Measurements from ENCODE around the gene GFER. TPM values are rescaled to one million over a fixed set of nuclear protein-coding genes. Genes with fewer than 3 reads are reported as not detected.
"Not testable (repeated sequence)": the region's sequence is repeated elsewhere in the genome, so short reads cannot be mapped to it uniquely, and the experiment has no call there.

The GFER gene
- total RNA-seq, 3 donors from 2014 or later = 15.7 to 18.1 (median 17.9) TPM

GRCh38 chr16:1958715-1959268, 25.2 kb upstream of the GFER start:
- no peak for TF ChIP-seq POLR2AphosphoS5 (IDR thresholded peaks at IDR 0.05)
- no peak for TF ChIP-seq CTCF (IDR thresholded peaks at IDR 0.05)
- no peak for TF ChIP-seq POLR2A (IDR thresholded peaks at IDR 0.05)
- DNase-seq (ENCODE audit: low spot score in 2 of 2) = no peak
- Histone ChIP-seq H3K4me1 (peaks cover 2 to 10% of the 10 kb centered on the region in 2 donors), H3K9me3 (no peaks in the 10 kb centered on the region), H3K27me3 (no peaks in the 10 kb centered on the region), H3K27ac (peak overlapping the region; percentile 75 to 82), H3K4me3 (peak overlapping the region; percentile 68 to 85 (median 79)), H3K36me3 (no peaks in the 10 kb centered on the region)
- intact Hi-C loops (cut with DNase I; ENCODE audit: low total_unique reads) = loop anchor here (5.0 to 10.0 kb wide), 2 partner anchors 176 to 956 kb away; partner anchors contain the start of gene PKD1

DNA sequence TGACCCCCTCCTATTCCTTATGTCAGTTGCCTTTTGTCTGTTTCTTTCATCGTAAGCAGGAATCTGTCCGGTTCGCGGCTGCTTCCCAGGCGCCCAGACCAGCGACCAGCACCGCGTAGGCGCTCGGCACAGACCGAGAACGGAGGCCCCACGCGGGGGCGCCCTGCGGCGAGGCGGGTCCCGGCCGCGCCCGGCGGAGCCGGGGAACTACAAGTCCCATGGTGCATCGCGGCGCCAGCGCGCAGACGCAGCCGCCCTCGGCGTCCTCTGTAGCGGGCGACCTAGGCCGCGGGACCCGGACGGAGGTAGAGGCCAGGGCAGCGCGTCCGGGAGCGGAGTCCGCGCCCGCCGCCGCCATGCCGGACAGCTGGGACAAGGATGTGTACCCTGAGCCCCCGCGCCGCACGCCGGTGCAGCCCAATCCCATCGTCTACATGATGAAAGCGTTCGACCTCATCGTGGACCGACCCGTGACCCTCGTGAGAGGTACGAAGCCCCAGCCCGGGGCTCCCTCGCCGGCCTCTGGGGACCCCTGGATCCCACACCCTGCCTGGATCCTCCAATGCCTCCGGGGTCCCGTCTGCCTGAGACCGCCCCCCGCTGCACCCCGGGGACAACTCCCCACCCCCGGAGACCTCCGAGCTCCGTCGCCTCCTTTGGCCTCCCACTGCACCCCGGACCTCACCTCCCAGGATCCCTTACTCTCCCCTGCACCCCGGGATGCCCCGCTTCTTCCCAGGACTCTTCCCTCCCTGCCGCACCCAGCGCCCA, 24.5 kb upstream of the GFER start, which contains the start of gene NDUFB10:
NDUFB10 (plus strand) TSS at position 270 of the 771 bp plus-strand sequence; CDS start at position 357, 87 bp downstream.
- H3K9me3 ChIP-seq = no peaks in the 10 kb centered on the region
- H3K36me3 ChIP-seq = no peaks in the 10 kb centered on the region
- peak within 1 kb of the TSS; percentile 75 to 82 for H3K27ac ChIP-seq
- peak within 1 kb of the TSS; percentile 68 to 85 (median 79) for H3K4me3 ChIP-seq
- peaks cover 2 to 10% of the 10 kb centered on the region in 2 donors for H3K4me1 ChIP-seq
- peak; percentile 75 to 90 for DNase-seq (ENCODE audit: low spot score in 2 of 2)
- intact Hi-C loops (cut with DNase I; ENCODE audit: low total_unique reads) = loop anchor here (5.0 to 10.0 kb wide), 2 partner anchors 175 to 957 kb away; partner anchors contain the start of gene PKD1
- peak; percentile 55 to 75 (median 71) for TF ChIP-seq POLR2AphosphoS5 (IDR thresholded peaks at IDR 0.05)
- peak in 2 of 3 donors; percentile 27 to 40 for TF ChIP-seq CTCF (IDR thresholded peaks at IDR 0.05)
- TF ChIP-seq POLR2A (IDR thresholded peaks at IDR 0.05) = no peak
- H3K27me3 ChIP-seq = no peaks in the 10 kb centered on the region

DNA sequence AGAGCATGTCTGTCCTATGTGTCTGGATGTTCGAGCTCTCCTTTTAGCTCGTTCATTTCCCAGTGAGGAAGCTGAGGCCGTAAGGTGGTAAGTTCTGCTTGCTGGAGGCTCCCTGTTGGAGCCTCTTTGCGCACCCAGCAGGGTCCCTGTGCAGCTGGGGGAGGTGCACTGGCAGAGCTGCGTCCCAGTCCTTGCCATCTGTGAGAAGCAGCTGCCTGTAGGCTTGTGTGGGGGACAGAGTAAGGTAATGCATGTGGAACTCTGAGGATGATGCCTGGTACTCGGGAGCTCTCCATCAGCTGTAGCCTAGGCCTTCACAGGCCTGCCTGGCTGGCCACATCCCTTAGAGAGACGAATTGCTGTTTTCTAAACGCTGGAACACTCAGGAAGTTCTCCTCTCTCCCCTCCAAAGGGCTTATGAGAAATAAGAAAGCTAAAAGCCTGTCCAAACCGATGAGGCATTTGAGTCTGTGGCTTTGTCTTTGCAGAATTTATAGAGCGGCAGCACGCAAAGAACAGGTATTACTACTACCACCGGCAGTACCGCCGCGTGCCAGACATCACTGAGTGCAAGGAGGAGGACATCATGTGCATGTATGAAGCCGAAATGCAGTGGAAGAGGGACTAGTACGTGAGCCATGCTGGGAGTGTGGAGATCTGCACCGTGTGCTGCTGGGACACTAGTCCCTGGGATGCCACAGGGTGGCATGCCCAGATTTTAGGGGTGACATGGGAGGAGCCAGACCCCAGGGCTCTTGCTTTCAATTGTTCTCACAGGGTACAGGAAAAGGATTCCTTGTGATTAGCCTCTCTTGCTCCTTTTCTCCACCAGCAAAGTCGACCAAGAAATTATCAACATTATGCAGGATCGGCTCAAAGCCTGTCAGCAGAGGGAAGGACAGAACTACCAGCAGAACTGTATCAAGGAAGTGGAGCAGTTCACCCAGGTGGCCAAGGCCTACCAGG, 23.0 kb upstream of the GFER start:
- no peak for DNase-seq (ENCODE audit: low spot score in 2 of 2)
- Histone ChIP-seq H3K4me3 (peak overlapping the region in 2 of 3 donors; percentile 79 to 85), H3K9me3 (no peaks in the 10 kb centered on the region), H3K27ac (no peak overlapping the region), H3K27me3 (no peaks in the 10 kb centered on the region), H3K36me3 (no peaks in the 10 kb centered on the region), H3K4me1 (peaks cover 5 to 15% of the 10 kb centered on the region in 2 donors)
- TF ChIP-seq POLR2AphosphoS5 (IDR thresholded peaks at IDR 0.05) (peak in 1 of 3 donors; percentile 21), POLR2A (IDR thresholded peaks at IDR 0.05) (no peak), CTCF (IDR thresholded peaks at IDR 0.05) (no peak)
- intact Hi-C loops (cut with DNase I; ENCODE audit: low total_unique reads) = no loop called here

GRCh38 chr16:1961651-1962067, 22.3 kb upstream of the GFER start:
- TF ChIP-seq POLR2AphosphoS5 (IDR thresholded peaks at IDR 0.05) (no peak), POLR2A (IDR thresholded peaks at IDR 0.05) (no peak), CTCF (IDR thresholded peaks at IDR 0.05) (no peak)
- no peaks in the 10 kb centered on the region for H3K9me3 ChIP-seq
- no peak for DNase-seq (ENCODE audit: low spot score in 2 of 2)
- intact Hi-C loops (cut with DNase I; ENCODE audit: low total_unique reads) = no loop called here
- H3K4me3 ChIP-seq = no peak overlapping the region
- peaks cover 5 to 16% of the 10 kb centered on the region in 2 donors for H3K4me1 ChIP-seq
- H3K36me3 ChIP-seq = no peaks in the 10 kb centered on the region
- no peaks in the 10 kb centered on the region for H3K27me3 ChIP-seq
- H3K27ac ChIP-seq = no peak overlapping the region

DNA sequence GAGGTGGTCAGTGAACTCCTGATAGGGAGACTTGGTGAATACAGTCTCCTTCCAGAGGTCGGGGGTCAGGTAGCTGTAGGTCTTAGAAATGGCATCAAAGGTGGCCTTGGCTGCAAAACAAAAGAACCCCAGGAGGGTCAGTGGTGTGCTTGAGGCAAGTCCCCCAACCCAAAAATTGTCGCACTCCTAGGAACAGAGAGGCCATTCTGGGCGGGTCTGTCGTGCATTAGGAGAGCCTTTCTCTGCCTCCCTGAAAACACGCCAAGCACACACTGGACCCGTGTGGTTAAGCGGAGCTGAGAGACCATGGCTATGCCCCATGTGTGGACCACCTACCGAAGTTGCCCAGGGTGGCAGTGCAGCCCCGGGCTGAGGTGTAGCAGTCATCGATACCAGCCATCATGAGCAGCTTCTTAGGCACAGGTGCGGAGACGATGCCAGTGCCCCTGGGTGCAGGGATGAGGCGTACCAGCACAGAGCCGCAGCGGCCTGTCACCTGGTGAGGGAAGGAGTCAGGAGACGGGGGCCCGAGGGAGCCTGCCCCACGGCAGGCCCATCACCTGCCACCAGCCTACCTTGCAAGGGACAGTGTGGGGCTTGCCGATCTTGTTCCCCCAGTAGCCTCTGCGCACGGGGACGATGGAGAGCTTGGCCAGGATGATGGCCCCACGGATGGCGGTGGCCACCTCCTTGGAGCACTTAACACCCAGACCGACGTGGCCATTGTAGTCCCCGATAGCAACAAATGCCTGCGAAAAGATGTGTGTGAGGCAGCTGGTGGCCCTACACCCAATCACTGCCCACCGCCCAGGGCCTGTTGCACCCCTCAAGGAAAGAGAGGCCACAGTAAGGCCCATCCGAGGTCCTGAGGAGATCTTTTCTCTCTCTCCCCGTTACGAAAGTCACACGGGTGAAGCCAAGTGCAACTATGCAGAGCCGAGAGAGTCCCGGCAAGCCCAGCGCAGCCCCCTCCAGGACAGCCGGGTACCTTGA, 21.5 kb upstream of the GFER start:
- H3K36me3 ChIP-seq; intact Hi-C loops (cut with DNase I; ENCODE audit: low total_unique reads); H3K9me3 ChIP-seq; DNase-seq (ENCODE audit: low spot score in 2 of 2); H3K27me3 ChIP-seq: not testable (repeated sequence)
- Histone ChIP-seq H3K4me3 (peak overlapping the region in 2 of 3 donors; percentile 94 to 95), H3K4me1 (peaks cover 5 to 16% of the 10 kb centered on the region in 2 donors), H3K27ac (peak overlapping the region in 1 of 2 donors; percentile 17)
